IPS DF 4.7 (cell line): Measurements from ENCODE around the gene UFSP1.

ENCODE experiments used
- DNase-seq: peaks from one replicate; pipeline ENCODE4 v3.0.0-alpha.2; 2013; ENCODE audit warnings: low spot score; ENCODE audit errors: extremely low read depth

UFSP1 gene

GRCh38 chr7:100882785-100883526, 6.6 kb downstream of the UFSP1 start:
- DNase-seq: no peak

- no peak for DNase-seq
These were observed 7.3 kb downstream of the UFSP1 start for GRCh38 chr7:100882201-100882600.

- no peak for DNase-seq
These were observed 8.4 kb downstream of the UFSP1 start for GRCh38 chr7:100881136-100881535.

- no peak for DNase-seq
These were observed 8.9 kb downstream of the UFSP1 start for GRCh38 chr7:100880645-100881044.

DNA sequence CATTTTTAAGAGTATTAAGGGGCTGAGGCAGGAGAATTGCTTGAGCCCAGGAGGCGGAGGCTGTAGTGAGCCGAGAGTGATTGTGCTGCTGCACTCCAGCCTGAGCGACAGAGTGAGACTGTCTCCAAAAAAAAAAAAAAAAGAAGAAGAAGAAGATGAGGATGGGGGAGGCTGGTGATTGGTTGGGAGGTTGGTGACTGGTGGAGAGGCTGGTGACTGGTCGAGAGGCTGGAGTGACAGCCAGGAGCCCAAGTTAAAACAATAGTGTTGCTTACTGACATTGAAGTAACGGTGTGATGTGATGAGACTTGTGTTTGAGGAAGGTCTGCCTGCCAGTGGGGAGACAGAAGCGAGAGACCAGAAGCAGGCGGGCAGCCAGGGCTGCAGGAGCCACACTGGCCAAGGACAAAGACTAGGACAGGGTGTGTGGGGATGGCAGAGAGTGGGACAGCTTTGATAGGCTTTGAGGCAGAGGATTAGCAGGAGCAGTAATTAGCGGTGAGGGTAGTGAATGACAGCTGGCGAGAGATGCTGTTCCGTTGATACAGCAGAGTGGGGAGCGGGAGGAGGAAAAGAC, 9.7 kb downstream of the UFSP1 start:
- DNase-seq: no peak

GRCh38 chr7:100878685-100879084, 10.8 kb downstream of the UFSP1 start:
- no peak for DNase-seq

GRCh38 chr7:100878013-100878412, 11.5 kb downstream of the UFSP1 start:
- no peak for DNase-seq

- no peak for DNase-seq
These were observed 14.2 kb downstream of the UFSP1 start for GRCh38 chr7:100875356-100875751.

DNA sequence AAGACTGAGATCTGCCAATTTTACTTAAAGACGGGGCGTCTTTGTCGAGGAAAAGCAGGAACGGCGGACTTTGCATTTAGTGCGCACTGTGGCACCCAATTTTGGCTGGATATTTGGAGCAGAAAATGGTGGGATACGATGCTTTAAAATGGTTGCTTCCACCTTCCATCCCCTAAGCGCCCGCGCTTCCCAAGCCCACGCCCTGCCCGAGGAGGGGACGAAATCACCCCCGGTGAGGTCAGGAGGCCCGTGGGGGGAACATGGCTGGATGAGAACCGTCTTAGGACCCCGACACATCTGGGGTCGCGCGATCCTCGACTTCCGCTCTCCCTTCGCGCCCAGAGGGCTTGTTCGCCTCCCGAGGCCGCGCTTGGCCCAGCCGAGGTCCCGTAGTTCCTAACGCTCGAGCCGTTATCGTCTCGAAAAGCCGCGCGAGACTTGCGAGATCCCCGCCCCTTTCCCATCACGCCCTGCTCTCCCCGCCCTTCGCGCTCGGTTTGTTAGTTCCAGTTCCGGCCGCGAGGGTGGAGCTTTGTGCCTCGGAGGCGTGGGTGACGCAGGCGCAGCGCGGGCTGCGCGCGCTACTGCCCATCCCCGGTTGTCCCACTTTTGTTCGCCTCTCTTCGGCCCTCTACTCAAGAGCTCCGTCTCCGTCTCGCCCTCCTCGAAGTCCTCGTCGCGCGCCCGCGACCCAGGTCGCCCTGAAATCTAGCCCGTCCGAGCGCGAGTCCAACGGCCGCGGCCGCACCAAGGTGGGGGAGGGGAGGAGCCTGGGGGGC, 14.7 kb downstream of the UFSP1 start, which contains the start of gene SRRT:
Gene SRRT (plus strand): TSS at position 527 of the 779 bp plus-strand sequence. CDS start 488 bp downstream, outside the sequence.
- DNase-seq: no peak

GRCh38 chr7:100874300-100874576, 15.3 kb downstream of the UFSP1 start:
- DNase-seq: no peak

GRCh38 chr7:100873599-100874299, 15.8 kb downstream of the UFSP1 start:
- DNase-seq: no peak

DNA sequence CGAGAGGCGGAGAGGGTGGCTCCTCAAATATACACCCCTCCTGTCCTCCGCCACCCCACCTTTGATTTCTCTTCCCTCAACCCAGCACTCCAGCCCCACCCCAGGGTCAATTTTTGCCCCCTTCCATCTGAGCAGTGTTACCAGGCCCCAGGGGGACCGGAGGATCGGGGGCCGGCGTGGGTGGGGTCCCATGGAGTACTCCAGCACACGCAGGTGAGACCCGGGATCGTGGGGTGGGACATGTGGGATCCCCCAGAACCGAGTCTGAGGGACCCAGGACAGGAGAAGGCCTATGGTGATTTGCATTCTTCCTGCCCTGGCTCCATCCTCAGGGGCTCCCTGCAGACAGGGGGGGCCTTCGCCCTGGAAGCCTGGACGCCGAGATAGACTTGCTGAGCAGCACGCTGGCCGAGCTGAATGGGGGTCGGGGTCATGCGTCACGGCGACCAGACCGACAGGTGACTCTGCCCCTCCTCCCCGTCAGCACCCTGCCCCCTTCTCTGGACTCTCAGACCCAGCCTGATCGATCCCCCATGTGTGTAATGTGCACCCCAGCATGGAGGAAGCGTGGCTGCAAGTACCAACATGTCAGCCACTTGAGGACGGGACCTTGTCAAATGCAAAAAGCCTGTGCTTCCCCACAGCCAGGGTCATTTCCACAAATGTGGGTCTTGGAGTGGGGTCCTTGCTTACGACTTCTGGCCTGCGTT, 21.6 kb downstream of the UFSP1 start:
- no peak for DNase-seq

DNA sequence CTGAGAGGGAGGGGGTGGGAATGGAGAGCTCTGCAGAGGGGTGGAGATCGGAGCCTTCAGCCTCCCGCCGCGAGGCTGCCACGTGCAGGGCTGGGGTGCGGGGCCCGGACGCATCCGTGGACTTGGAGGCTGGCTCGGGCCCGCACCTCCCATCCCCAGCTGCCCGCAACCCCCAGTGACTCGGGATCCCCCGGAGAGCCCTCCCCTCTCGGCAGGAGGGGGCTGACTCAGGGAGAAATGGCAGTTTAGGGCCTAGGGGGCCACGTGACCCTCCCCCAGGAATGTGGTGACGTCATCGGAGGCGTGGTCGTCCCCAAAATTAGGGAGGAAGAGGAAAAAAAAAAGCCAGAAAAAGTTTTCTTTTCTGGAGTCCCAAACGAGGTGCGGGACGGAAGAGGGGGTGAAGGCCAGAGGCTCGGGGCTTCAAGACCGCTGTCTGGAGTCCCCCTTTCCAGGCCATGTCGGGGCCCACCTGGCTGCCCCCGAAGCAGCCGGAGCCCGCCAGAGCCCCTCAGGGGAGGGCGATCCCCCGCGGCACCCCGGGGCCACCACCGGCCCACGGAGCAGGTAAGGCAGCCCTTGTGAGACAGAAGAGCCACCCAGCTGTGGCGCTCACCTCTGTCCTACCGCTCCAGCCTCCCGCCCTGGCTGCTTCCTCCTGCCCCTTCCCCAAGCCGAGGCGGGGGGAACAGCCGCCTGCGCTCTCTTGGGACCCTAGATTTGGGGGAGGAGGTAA, 22.3 kb downstream of the UFSP1 start, which contains the start of gene TRIP6:
Gene TRIP6 (plus strand): TSS at position 348 of the 736 bp plus-strand sequence. CDS start 111 bp downstream, at position 459.
- no peak for DNase-seq

DNA sequence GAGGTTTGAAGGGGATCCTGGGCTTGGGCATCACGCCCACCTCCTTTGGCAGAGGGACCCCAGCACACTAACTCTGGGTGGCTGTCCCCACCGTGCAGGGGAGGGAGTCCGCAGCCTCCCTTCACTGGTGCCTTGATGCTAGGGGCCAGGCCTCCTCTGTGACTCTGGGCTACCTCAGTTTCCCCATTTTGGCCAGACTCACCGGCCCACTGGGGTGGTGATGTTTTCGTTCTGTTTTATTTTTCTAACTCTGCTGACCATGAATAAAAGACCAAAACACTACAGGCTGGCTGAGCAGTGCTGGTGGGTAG, 22.8 kb downstream of the UFSP1 start:
- no peak for DNase-seq

- no peak for DNase-seq
These were observed 23.4 kb downstream of the UFSP1 start for GRCh38 chr7:100865938-100866728.

GRCh38 chr7:100865372-100865911, 24.1 kb downstream of the UFSP1 start:
- no peak for DNase-seq

DNA sequence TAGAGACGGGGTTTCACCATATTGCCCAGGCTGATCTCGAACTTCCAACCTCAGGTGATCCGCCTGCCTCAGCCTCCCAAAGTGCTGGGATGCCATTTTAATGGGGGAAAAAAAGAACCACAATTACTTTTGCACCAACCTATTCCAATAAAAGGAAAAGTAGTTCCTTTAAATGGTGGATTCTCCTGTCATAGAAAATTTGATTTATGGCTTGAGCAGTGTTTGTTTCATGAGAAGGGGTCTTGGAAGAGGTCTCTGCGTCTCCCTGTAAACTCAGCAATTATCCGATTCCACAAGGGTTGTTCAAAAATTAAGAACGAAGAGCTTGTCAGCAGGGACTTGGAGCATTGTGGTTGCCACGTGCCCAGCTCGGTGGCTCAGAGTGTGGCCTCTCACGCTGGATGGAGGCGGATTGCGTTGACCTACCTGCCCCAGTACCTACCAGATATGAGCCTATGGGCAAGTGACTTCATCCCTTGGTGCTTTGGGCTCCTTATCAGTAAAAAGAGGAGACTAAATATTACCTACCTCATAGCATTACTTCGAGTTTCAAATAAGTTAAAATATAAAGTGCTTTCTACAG, 25.2 kb downstream of the UFSP1 start:
- no peak for DNase-seq

DNA sequence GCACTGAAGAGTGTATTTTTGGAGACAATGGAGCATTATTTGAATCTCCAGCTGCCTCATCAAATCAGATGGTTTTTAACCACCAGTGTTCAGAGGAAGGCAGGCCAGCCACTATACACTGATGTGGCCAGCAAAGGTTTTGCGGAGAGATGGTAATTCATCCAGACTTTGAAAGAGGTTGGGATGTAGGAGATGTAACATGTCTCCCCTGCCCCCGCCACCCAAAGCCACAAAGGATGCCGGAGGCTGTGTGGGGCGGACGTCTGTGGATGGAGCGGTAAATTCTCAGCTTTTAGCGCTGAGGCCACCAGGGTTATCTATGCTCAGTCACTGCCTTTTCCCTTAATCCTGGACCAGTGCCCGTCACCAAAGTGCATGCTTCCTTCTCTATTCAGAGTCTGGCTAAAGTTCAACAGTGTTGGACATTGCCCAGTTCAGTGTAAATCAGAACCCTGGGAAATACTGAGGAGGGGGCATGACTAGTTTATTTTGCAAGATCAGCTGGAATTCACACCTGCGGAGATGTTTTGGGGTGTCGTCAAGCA, 26.0 kb downstream of the UFSP1 start:
- DNase-seq: no peak

GRCh38 chr7:100861616-100861985, 27.9 kb downstream of the UFSP1 start:
- no peak for DNase-seq
